Activated CD8-positive, alpha-beta T cell treated with anti-CD3 and anti-CD28 coated beads for 36 hours (primary cell): ENCODE data around the gene TMEM129. TPM values are rescaled to one million over a fixed set of nuclear protein-coding genes. Genes with fewer than 3 reads are reported as not detected.

Source experiments
- ATAC-seq: fragments of 200-7000 bp; cut with Tn5 transposase; one replicate; pipeline ENCODE4 v1.10.0; 2021; ENCODE audit warnings: mild to moderate bottlenecking, moderate library complexity
- CTCF ChIA-PET: fragments of 350-600 bp; sonication (Branson Sonifier 250); formaldehyde crosslinking; loops from one replicate; lab custom pipeline; 2021; ENCODE audit warnings: antibody characterized with exemption; lab: Charles Lee
- POLR2A ChIA-PET: fragments of 350-600 bp; sonication (Branson Sonifier 250); formaldehyde crosslinking; loops from one replicate; lab custom pipeline; 2021; ENCODE audit warnings: antibody characterized with exemption; lab: Charles Lee
- DNase-seq: peaks from one replicate; pipeline ENCODE4 v3.0.0-alpha.2; 2020
- H3K27ac Mint-ChIP-seq: one replicate; pipeline ENCODE4 v1.8.0; 2021; ENCODE audit warnings: mild to moderate bottlenecking, mixed read lengths
- H3K27me3 Mint-ChIP-seq: one replicate; pipeline ENCODE4 v1.8.0; 2021; ENCODE audit warnings: mixed read lengths
- H3K36me3 Mint-ChIP-seq: one replicate; pipeline ENCODE4 v1.8.0; 2021; ENCODE audit warnings: low read depth, mixed read lengths
- H3K4me1 Mint-ChIP-seq: one replicate; pipeline ENCODE4 v1.8.0; 2021; ENCODE audit warnings: low read depth, mixed read lengths
- H3K4me3 Mint-ChIP-seq: one replicate; pipeline ENCODE4 v1.8.0; 2021; ENCODE audit warnings: mild to moderate bottlenecking, moderate library complexity, mixed read lengths
- H3K9me3 Mint-ChIP-seq: one replicate; pipeline ENCODE4 v1.8.0; 2021; ENCODE audit warnings: mixed read lengths
- intact Hi-C: fragments of 100-400 bp; cut with micrococcal nuclease; formaldehyde crosslinking; loops from one replicate; pipeline ENCODE4 v1.10.0; 2022
- total RNA-seq, 2 experiments: library from RNA; stranded (reverse); gene quantifications; one replicate each; pipeline ENCODE4 v1.2.3, GENCODE V29; 2021
- TF ChIP-seq, protein P1 (sequence below): fragments of 200-600 bp; IDR thresholded peaks from one replicate; pipeline ENCODE4 v1.8.0; 2022; ENCODE audit warnings: antibody characterized with exemption, mild to moderate bottlenecking

TMEM129 gene
- total RNA-seq, 2 experiments from 2014 or later, result 17.8 to 18.2 TPM

DNA sequence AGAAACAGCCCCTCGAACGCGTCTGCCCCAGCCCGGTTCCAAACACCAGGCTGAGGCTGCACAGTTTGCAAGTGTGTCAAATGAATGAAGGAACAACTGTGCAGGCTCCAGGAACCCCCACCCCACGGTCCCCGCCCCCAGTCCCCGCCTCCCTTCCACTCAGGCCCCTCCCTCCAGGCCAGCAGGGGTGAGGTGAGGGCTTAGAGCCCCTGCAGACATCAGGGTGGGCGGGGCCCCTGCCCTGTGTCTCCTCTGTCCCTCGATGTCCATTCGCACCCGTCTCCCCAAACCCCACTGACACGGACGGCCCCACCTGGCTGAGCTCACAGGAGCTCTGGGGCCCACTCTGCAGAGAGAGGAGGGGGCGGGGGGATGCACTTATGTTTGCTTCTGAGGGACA is 28.7 kb upstream of the TMEM129 start:
- Mint-ChIP-seq H3K4me3 (no peak overlapping the region), H3K9me3 (no peaks in the 10 kb centered on the region), H3K4me1 (peaks cover 4% of the 10 kb centered on the region), H3K36me3 (peaks cover 2% of the 10 kb centered on the region), H3K27ac (no peak overlapping the region), H3K27me3 (peaks cover 4% of the 10 kb centered on the region)
- ChIA-PET POLR2A (no interaction called here), CTCF (interaction anchor here (7.6 kb wide), 1 partner anchor 59 kb away, joined by 139 read pairs; no protein-coding TSS in a partner anchor)
- DNase-seq, result no peak
- intact Hi-C loops, result no loop called here
- ATAC-seq, result no peak
- TF ChIP-seq, protein P1, sequence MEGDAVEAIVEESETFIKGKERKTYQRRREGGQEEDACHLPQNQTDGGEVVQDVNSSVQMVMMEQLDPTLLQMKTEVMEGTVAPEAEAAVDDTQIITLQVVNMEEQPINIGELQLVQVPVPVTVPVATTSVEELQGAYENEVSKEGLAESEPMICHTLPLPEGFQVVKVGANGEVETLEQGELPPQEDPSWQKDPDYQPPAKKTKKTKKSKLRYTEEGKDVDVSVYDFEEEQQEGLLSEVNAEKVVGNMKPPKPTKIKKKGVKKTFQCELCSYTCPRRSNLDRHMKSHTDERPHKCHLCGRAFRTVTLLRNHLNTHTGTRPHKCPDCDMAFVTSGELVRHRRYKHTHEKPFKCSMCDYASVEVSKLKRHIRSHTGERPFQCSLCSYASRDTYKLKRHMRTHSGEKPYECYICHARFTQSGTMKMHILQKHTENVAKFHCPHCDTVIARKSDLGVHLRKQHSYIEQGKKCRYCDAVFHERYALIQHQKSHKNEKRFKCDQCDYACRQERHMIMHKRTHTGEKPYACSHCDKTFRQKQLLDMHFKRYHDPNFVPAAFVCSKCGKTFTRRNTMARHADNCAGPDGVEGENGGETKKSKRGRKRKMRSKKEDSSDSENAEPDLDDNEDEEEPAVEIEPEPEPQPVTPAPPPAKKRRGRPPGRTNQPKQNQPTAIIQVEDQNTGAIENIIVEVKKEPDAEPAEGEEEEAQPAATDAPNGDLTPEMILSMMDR, result no peak

DNA sequence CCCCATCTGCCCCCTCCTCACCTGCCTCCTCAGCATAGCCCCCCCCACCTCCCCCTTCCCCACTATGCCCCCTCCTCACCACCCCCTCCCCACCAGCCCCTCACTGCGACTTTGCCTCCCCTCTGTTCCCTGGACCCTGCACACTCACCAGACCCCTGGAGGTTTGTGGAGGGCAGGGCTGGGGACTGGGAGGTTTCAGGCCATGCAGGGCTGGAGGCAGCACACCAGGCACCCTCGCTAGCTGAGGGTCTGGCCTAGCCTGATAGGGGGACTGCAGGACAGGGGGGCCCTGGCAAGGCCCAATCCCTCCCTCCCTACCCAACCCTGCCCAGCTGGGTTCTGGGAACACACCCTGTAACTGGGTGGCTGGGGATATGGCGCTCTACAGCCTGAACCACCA is 28.2 kb upstream of the TMEM129 start:
- peaks cover 4% of the 10 kb centered on the region for H3K36me3 Mint-ChIP-seq
- ATAC-seq (no peak), DNase-seq (no peak)
- TF ChIP-seq, protein P1, result no peak
- no peak overlapping the region for H3K27ac Mint-ChIP-seq
- peaks cover 4% of the 10 kb centered on the region for H3K27me3 Mint-ChIP-seq
- no peaks in the 10 kb centered on the region for H3K9me3 Mint-ChIP-seq
- H3K4me3 Mint-ChIP-seq, result no peak overlapping the region
- ChIA-PET CTCF (interaction anchor here (1.6 to 7.6 kb wide), 3 partner anchors 23 to 150 kb away, joined by 8 to 139 read pairs (median 28); no protein-coding TSS in a partner anchor), POLR2A (no interaction called here)
- peaks cover 4% of the 10 kb centered on the region for H3K4me1 Mint-ChIP-seq
- intact Hi-C loops, result no loop called here

DNA sequence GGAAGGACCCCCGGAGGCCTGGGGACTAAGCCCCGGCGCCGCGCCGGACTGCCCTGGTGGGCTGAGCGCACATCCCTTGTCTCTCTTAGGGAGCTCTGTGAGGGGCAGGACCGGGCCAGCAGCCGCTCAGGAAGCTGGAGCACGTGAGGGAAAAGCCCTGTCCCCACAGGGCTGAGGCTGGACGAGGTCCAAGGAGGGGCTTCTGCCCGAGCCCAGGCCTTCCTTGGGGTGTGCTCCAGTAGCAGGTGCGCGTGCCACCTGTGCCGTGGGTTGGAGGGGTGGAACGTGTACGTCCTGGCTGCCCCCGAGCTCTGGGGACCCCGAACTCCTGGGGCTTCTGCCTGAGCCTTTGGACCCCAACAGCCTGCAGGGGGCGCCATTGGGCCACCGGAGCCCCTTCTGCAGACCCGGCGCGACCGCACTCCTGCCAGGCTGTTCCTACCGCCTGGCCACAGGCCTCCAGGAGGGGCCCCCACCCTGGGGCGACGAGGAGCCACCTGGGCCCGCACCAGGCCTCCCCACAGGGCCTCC is 27.4 kb upstream of the TMEM129 start:
- peaks cover 12% of the 10 kb centered on the region for H3K36me3 Mint-ChIP-seq
- peaks cover 4% of the 10 kb centered on the region for H3K27me3 Mint-ChIP-seq
- H3K4me3 Mint-ChIP-seq, result no peak overlapping the region
- ChIA-PET POLR2A (interaction anchor here (0.6 to 2.7 kb wide), 5 partner anchors 12 to 124 kb away, joined by 3 to 15 read pairs (median 3); no protein-coding TSS in a partner anchor), CTCF (interaction anchor here (0.7 to 7.6 kb wide), 32 partner anchors 9 to 490 kb away, joined by 3 to 139 read pairs (median 4); partner anchors contain the start of genes NELFA, TACC3 and TMEM129)
- DNase-seq, result peak; percentile 94
- H3K9me3 Mint-ChIP-seq, result no peaks in the 10 kb centered on the region
- peak; percentile 63 for ATAC-seq
- intact Hi-C loops, result no loop called here
- no peak overlapping the region for H3K27ac Mint-ChIP-seq
- H3K4me1 Mint-ChIP-seq, result peaks cover 4% of the 10 kb centered on the region
- TF ChIP-seq, protein P1, result peak; percentile 77

DNA sequence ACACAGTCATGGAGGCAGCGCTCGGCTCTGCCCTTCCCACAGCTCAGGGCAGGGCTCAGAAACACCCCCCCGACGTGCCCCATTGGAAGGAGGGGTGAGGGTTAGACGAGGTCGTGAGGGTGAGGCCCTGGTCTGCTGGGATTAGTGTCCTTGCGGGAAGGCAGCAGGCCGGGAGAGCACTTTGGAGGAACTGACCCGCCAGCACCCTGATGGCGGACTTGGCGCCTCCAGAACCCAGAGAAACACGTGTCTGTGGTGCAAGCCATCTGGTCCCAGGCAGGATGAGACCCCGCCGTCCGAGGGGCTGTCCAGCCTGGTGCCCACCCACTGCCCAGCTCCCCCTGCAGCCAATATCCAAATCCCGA is 26.5 kb upstream of the TMEM129 start:
- ATAC-seq, result no peak
- Mint-ChIP-seq H3K9me3 (no peaks in the 10 kb centered on the region), H3K4me3 (no peak overlapping the region), H3K27me3 (peaks cover 4% of the 10 kb centered on the region), H3K4me1 (no peaks in the 10 kb centered on the region), H3K36me3 (peaks cover 12% of the 10 kb centered on the region), H3K27ac (no peak overlapping the region)
- ChIA-PET CTCF (interaction anchor here (0.6 to 7.6 kb wide), 15 partner anchors 14 to 491 kb away, joined by 3 to 139 read pairs (median 5); partner anchors contain the start of genes TACC3 and TMEM129), POLR2A (interaction anchor here (0.8 to 2.7 kb wide), 6 partner anchors 10 to 411 kb away, joined by 3 to 15 read pairs (median 4); no protein-coding TSS in a partner anchor)
- TF ChIP-seq, protein P1, result no peak
- intact Hi-C loops, result loop anchor here (1.0 kb wide), 1 partner anchor 63 kb away; no protein-coding TSS in a partner anchor
- no peak for DNase-seq
